HepG2 (cell line): ENCODE results near the gene MDP1. TPM values are rescaled to one million over a fixed set of nuclear protein-coding genes. Genes with fewer than 3 reads are reported as not detected.

Source experiments
- ATM ChIP-seq: fragments of 450-650 bp; IDR thresholded peaks from 2 replicates; pipeline ENCODE4 v1.7.1; 2017; ENCODE audit warnings: mild to moderate bottlenecking, borderline replicate concordance
- CEBPG ChIP-seq: IDR thresholded peaks from 2 replicates; pipeline ENCODE4 v1.6.1; 2016
- FOXC1 ChIP-seq: sonication (generic); formaldehyde crosslinking; IDR thresholded peaks from 2 replicates; pipeline ENCODE4 v1.8.0; 2022; ENCODE audit warnings: mild to moderate bottlenecking, missing genetic modification reagents, borderline replicate concordance
- REXO4 ChIP-seq: sonication (generic); formaldehyde crosslinking; IDR thresholded peaks from 2 replicates; pipeline ENCODE4 v1.8.0; 2022; ENCODE audit warnings: missing genetic modification reagents, mild to moderate bottlenecking, borderline replicate concordance
- RFXAP ChIP-seq: sonication (generic); formaldehyde crosslinking; IDR thresholded peaks from 2 replicates; pipeline ENCODE4 v1.4.0; 2020; ENCODE audit warnings: missing genetic modification reagents, borderline replicate concordance
- SOX6 ChIP-seq, 2 experiments: fragments of 450-650 bp in 1 of 2; sonication (generic) in 1 of 2; formaldehyde crosslinking in 1 of 2; IDR thresholded peaks; 2 replicates each; pipeline versions ENCODE4 v1.4.0 to v1.6.1; 2017 to 2020; ENCODE audit warnings: antibody characterized with exemption in 1 of 2, mild to moderate bottlenecking in 1 of 2, missing genetic modification reagents in 1 of 2
- ZNF234 ChIP-seq: sonication (generic); formaldehyde crosslinking; conservative IDR thresholded peaks from 2 replicates; pipeline ENCODE4 v1.5.1; 2020; ENCODE audit warnings: mild to moderate bottlenecking, missing genetic modification reagents
- polyA plus RNA-seq, 8 experiments: library from polyadenylated mRNA; depleted of rRNA in 3 of 8; stranded (reverse) in 7 of 8; unstranded in 1 of 8; fragments of >200 nt; fragmentation: Illumina TruSeq in 4 of 8; extraction: Trizol in 4 of 8; gene quantifications; 2 replicates each; pipeline versions ENCODE4 v1.2.1 to v1.2.3, GENCODE V29; 2011 to 2016; ENCODE audit warnings: low read depth in 4 of 8, missing spikeins in 1 of 8, mixed read lengths in 1 of 8; ENCODE audit not compliant: insufficient read depth in 1 of 8
- total RNA-seq, 5 experiments: library from RNA; depleted of rRNA; stranded (reverse); fragments of >200 nt; fragmentation: Illumina TruSeq; extraction: Trizol; gene quantifications; 2 replicates each; pipeline ENCODE4 v1.2.3, GENCODE V29; 2016; ENCODE audit warnings: low read depth in 1 of 5
- TF ChIP-seq, protein P1 (sequence below), 2 experiments: fragments of 450-650 bp in 1 of 2; sonication (generic) in 1 of 2; formaldehyde crosslinking in 1 of 2; IDR thresholded peaks; 2 replicates each; pipeline versions ENCODE4 v1.6.1 to v1.8.0; 2016 to 2022; ENCODE audit warnings: antibody characterized with exemption in 1 of 2, mild to moderate bottlenecking in 1 of 2, missing genetic modification reagents in 1 of 2
- TF ChIP-seq, protein P2 (sequence below), 2 experiments: sonication (generic) in 1 of 2; formaldehyde crosslinking in 1 of 2; IDR thresholded peaks; 2 replicates each; pipeline versions ENCODE4 v1.5.1 to v1.6.1; 2011 to 2020; ENCODE audit warnings: borderline replicate concordance in 1 of 2, low read depth in 1 of 2, low read length in 1 of 2, mild to moderate bottlenecking in 1 of 2, missing genetic modification reagents in 1 of 2, moderate library complexity in 1 of 2
- TF ChIP-seq, protein P3 (sequence below): sonication (generic); formaldehyde crosslinking; IDR thresholded peaks from 2 replicates; pipeline ENCODE4 v1.4.0; 2020; ENCODE audit warnings: missing genetic modification reagents
- TF ChIP-seq, protein P4 (sequence below): sonication (generic); formaldehyde crosslinking; IDR thresholded peaks from 2 replicates; pipeline ENCODE4 v1.8.1; 2023; ENCODE audit warnings: mild to moderate bottlenecking, missing genetic modification reagents

The MDP1 gene
- total and polyA plus RNA-seq, 2 of the 13 experiments (the other 11 are each of a cell fraction or from before 2014, with no cell fraction given) = 44.1 to 48.7 TPM

DNA sequence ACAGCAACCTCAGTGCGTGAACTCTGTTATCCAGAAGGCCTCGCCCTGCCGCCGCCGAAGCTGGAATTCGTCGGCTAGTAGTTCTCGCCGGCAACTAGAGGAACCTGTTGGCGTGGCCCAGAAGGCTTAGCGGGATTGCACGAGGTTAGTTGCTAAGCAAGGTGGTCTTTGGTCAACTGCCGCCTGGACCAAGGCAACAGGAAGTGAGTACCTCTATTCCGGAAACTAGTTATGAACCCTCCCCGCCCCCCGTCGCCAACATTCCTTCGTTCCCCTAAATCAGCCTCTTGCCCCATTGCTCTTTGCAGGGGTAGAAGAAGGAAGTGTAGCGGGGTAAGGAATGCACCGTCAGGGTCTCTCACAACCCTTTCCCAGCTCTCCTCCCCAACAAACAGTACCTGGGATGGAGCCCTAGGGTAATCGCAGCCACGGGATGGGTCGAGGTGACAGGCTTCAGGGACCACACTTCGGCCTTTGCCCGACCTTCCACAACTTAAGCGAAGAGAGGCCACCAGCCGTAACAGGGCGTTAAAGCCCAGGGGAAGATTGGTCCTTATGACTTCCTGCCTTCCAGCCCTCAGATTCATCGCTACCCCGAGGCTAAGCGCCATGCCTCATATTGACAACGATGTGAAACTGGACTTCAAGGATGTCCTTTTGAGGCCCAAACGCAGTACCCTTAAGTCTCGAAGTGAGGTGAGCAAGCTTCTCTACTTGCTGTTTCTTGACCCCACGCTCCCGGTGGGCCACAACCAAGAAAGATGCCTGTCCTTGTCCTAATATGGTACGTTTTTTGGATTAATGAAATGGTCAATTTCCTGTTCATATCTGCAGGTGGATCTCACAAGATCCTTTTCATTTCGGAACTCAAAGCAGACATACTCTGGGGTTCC, 17.0 kb upstream of the MDP1 start, which contains the start of gene GMPR2 (continued):
- TF ChIP-seq REXO4 = peak; percentile 16; the same call in 1 of the 2 replicates
- TF ChIP-seq SOX6 (IDR thresholded peaks at IDR 0.05) = no peak
- TF ChIP-seq SOX6 (CRISPR knock-in tag; IDR thresholded peaks at IDR 0.05) = no peak; the same call in 1 of the 2 replicates
- TF ChIP-seq, protein P1, sequence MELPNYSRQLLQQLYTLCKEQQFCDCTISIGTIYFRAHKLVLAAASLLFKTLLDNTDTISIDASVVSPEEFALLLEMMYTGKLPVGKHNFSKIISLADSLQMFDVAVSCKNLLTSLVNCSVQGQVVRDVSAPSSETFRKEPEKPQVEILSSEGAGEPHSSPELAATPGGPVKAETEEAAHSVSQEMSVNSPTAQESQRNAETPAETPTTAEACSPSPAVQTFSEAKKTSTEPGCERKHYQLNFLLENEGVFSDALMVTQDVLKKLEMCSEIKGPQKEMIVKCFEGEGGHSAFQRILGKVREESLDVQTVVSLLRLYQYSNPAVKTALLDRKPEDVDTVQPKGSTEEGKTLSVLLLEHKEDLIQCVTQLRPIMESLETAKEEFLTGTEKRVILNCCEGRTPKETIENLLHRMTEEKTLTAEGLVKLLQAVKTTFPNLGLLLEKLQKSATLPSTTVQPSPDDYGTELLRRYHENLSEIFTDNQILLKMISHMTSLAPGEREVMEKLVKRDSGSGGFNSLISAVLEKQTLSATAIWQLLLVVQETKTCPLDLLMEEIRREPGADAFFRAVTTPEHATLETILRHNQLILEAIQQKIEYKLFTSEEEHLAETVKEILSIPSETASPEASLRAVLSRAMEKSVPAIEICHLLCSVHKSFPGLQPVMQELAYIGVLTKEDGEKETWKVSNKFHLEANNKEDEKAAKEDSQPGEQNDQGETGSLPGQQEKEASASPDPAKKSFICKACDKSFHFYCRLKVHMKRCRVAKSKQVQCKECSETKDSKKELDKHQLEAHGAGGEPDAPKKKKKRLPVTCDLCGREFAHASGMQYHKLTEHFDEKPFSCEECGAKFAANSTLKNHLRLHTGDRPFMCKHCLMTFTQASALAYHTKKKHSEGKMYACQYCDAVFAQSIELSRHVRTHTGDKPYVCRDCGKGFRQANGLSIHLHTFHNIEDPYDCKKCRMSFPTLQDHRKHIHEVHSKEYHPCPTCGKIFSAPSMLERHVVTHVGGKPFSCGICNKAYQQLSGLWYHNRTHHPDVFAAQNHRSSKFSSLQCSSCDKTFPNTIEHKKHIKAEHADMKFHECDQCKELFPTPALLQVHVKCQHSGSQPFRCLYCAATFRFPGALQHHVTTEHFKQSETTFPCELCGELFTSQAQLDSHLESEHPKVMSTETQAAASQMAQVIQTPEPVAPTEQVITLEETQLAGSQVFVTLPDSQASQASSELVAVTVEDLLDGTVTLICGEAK (IDR thresholded peaks at IDR 0.05) = peak; percentile 60
- TF ChIP-seq, protein P1 (CRISPR knock-in tag; IDR thresholded peaks at IDR 0.05) = no peak; the same call in none of the 2 replicates
- TF ChIP-seq ATM = no peak
- TF ChIP-seq, protein P2, sequence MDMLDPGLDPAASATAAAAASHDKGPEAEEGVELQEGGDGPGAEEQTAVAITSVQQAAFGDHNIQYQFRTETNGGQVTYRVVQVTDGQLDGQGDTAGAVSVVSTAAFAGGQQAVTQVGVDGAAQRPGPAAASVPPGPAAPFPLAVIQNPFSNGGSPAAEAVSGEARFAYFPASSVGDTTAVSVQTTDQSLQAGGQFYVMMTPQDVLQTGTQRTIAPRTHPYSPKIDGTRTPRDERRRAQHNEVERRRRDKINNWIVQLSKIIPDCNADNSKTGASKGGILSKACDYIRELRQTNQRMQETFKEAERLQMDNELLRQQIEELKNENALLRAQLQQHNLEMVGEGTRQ (IDR thresholded peaks at IDR 0.05; ENCODE audit: low read depth, low read length) = no peak
- TF ChIP-seq, protein P2 (CRISPR knock-in tag; IDR thresholded peaks at IDR 0.05; ENCODE audit: borderline replicate concordance) = no peak
- TF ChIP-seq ZNF234 = peak; percentile 1; the same call in 1 of the 2 replicates
- no peak; the same call in 1 of the 2 replicates for TF ChIP-seq CEBPG
- peak; percentile 99 for TF ChIP-seq FOXC1 (CRISPR knock-in tag)
- TF ChIP-seq RFXAP (CRISPR knock-in tag) = peak; percentile 97
- TF ChIP-seq, protein P3, sequence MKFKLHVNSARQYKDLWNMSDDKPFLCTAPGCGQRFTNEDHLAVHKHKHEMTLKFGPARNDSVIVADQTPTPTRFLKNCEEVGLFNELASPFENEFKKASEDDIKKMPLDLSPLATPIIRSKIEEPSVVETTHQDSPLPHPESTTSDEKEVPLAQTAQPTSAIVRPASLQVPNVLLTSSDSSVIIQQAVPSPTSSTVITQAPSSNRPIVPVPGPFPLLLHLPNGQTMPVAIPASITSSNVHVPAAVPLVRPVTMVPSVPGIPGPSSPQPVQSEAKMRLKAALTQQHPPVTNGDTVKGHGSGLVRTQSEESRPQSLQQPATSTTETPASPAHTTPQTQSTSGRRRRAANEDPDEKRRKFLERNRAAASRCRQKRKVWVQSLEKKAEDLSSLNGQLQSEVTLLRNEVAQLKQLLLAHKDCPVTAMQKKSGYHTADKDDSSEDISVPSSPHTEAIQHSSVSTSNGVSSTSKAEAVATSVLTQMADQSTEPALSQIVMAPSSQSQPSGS (CRISPR knock-in tag) = peak; percentile 11
- TF ChIP-seq, protein P4, sequence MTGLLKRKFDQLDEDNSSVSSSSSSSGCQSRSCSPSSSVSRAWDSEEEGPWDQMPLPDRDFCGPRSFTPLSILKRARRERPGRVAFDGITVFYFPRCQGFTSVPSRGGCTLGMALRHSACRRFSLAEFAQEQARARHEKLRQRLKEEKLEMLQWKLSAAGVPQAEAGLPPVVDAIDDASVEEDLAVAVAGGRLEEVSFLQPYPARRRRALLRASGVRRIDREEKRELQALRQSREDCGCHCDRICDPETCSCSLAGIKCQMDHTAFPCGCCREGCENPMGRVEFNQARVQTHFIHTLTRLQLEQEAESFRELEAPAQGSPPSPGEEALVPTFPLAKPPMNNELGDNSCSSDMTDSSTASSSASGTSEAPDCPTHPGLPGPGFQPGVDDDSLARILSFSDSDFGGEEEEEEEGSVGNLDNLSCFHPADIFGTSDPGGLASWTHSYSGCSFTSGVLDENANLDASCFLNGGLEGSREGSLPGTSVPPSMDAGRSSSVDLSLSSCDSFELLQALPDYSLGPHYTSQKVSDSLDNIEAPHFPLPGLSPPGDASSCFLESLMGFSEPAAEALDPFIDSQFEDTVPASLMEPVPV (CRISPR knock-in tag) = peak; percentile 87
